HepG2 (cell line): Measurements from ENCODE around the gene SLC13A1. TPM values are rescaled to one million over a fixed set of nuclear protein-coding genes. Genes with fewer than 3 reads are reported as not detected.

Source experiments
- ATAC-seq: fragments of 200-7000 bp; cut with Tn5 transposase; 3 replicates; pipeline ENCODE4 v1.9.1; 2020; ENCODE audit warnings: mild to moderate bottlenecking, moderate library complexity
- BruUV-seq: library from RNA; stranded (reverse); fragments of 400-500 nt; replicated peaks from 2 replicates; lab custom pipeline; 2021; lab: Mats Ljungman, UMichigan
- CTCF ChIA-PET: fragments of 300-600 bp; formaldehyde crosslinking; extraction: SDS; loops from one replicate; lab custom pipeline; 2021; ENCODE audit warnings: low total read pairs, inconsistent platforms, low intra/inter-chr PET ratio; lab: Yijun Ruan, JAX
- POLR2A ChIA-PET: fragments of 350-600 bp; sonication (Branson Sonifier 250); formaldehyde crosslinking; loops from one replicate; lab custom pipeline; 2020; ENCODE audit warnings: antibody characterized with exemption, inconsistent platforms; lab: Yijun Ruan, JAX
- DNase-seq: peaks from one replicate; pipeline ENCODE4 v3.0.0-alpha.2; 2015; ENCODE audit warnings: low spot score
- FAIRE-seq: peaks from 3 replicates; lab custom pipeline; 2011; peaks lifted over from hg19 to GRCh38; lab: Jason Lieb, UNC
- H2AFZ ChIP-seq: one replicate; pipeline ENCODE4 v1.6.1; 2011; ENCODE audit warnings: low read length, inconsistent platforms
- H3K27ac ChIP-seq: fragments of 300-600 bp; 3 replicates; pipeline ENCODE4 v1.8.0; 2011; ENCODE audit warnings: mixed run types, mild to moderate bottlenecking, mixed read lengths, low read length, inconsistent platforms; ENCODE audit not compliant: insufficient read depth; ENCODE audit errors: extremely low read length
- H3K27me3 ChIP-seq, 2 experiments: fragments of 200-600 bp in 1 of 2; 2 replicates in 1 of 2; 3 replicates in 1 of 2; pipeline versions ENCODE4 v1.6.0 to v1.8.0; 2011; ENCODE audit warnings: low read length in 2 of 2, mild to moderate bottlenecking in 2 of 2, moderate library complexity in 2 of 2, inconsistent platforms in 1 of 2; ENCODE audit not compliant: insufficient read depth in 2 of 2, control insufficient read depth in 1 of 2
- H3K36me3 ChIP-seq, 2 experiments: fragments of 200-600 bp in 1 of 2; replicated peaks in 1 of 2; 2 replicates in 1 of 2; 3 replicates in 1 of 2; pipeline versions ENCODE4 v1.5.1 to v1.8.0; 2011; ENCODE audit warnings: low read length in 2 of 2, inconsistent platforms in 1 of 2; ENCODE audit not compliant: insufficient read depth in 2 of 2, control insufficient read depth in 1 of 2
- H3K4me1 ChIP-seq: 2 replicates; pipeline ENCODE4 v1.5.1; 2012; ENCODE audit warnings: low read length, inconsistent platforms; ENCODE audit not compliant: insufficient read depth
- H3K4me2 ChIP-seq: 2 replicates; pipeline ENCODE4 v1.6.0; 2011; ENCODE audit warnings: low read depth, low read length, inconsistent platforms
- H3K4me3 ChIP-seq, 3 experiments: fragments of 200-600 bp in 1 of 3; sonication (generic), shearing (Covaris generic) in 1 of 3; replicated peaks in 1 of 3; 2 replicates each; pipeline ENCODE4 v1.5.1; 2011 to 2016; ENCODE audit warnings: low read length in 3 of 3, inconsistent platforms in 2 of 3, low read depth in 2 of 3, mild to moderate bottlenecking in 2 of 3, control low read depth in 1 of 3, mixed read lengths in 1 of 3; ENCODE audit not compliant: insufficient read depth in 1 of 3
- H3K79me2 ChIP-seq: one replicate; pipeline ENCODE4 v1.6.1; 2011; ENCODE audit warnings: low read length, inconsistent platforms; ENCODE audit not compliant: insufficient read depth
- H3K9ac ChIP-seq: 2 replicates; pipeline ENCODE4 v1.6.0; 2011; ENCODE audit warnings: mild to moderate bottlenecking, low read depth, low read length, inconsistent platforms; ENCODE audit not compliant: insufficient read depth
- H3K9me3 ChIP-seq: 2 replicates; pipeline ENCODE4 v1.5.1; 2012; ENCODE audit warnings: mild to moderate bottlenecking, low read length
- H4K20me1 ChIP-seq: 2 replicates; pipeline ENCODE4 v1.6.0; 2011; ENCODE audit warnings: inconsistent platforms, mild to moderate bottlenecking, low read length, moderate library complexity; ENCODE audit not compliant: insufficient read depth
- ARNTL ChIP-seq: sonication (generic); formaldehyde crosslinking; IDR thresholded peaks from 2 replicates; pipeline ENCODE4 v1.4.0; 2020; ENCODE audit warnings: mild to moderate bottlenecking, missing genetic modification reagents
- BORCS8-MEF2B ChIP-seq: sonication (generic); formaldehyde crosslinking; IDR thresholded peaks from 2 replicates; pipeline ENCODE4 v1.8.0; 2022; ENCODE audit warnings: mild to moderate bottlenecking, missing genetic modification reagents
- ELF1 ChIP-seq: sonication (generic); formaldehyde crosslinking; IDR thresholded peaks from 2 replicates; pipeline ENCODE4 v1.4.0; 2020; ENCODE audit warnings: missing genetic modification reagents
- HOXD1 ChIP-seq: sonication (generic); formaldehyde crosslinking; IDR thresholded peaks from 2 replicates; pipeline ENCODE4 v1.5.0; 2020; ENCODE audit warnings: missing genetic modification reagents
- KLF13 ChIP-seq: sonication (generic); formaldehyde crosslinking; IDR thresholded peaks from 2 replicates; pipeline ENCODE4 v1.4.0; 2020; ENCODE audit warnings: mild to moderate bottlenecking, missing genetic modification reagents
- MBD4 ChIP-seq: IDR thresholded peaks from 2 replicates; pipeline ENCODE4 v1.6.1; 2012; ENCODE audit warnings: low read length, inconsistent platforms, borderline replicate concordance
- NFIC ChIP-seq: IDR thresholded peaks from 2 replicates; pipeline ENCODE4 v1.6.1; 2012; ENCODE audit warnings: mild to moderate bottlenecking, low read length, inconsistent platforms
- SOX13 ChIP-seq, 3 experiments: fragments of 450-650 bp in 1 of 3; sonication (generic) in 1 of 3; formaldehyde crosslinking in 1 of 3; IDR thresholded peaks in 2 of 3; conservative IDR thresholded peaks in 1 of 3; 2 replicates each; pipeline versions ENCODE4 v1.5.0 to v1.6.1; 2016 to 2020; ENCODE audit warnings: antibody characterized with exemption in 1 of 3, mild to moderate bottlenecking in 1 of 3, missing compliant biosample characterization in 1 of 3, missing genetic modification reagents in 1 of 3, moderate library complexity in 1 of 3
- TAF1 ChIP-seq: sonication (generic); formaldehyde crosslinking; IDR thresholded peaks from 2 replicates; pipeline ENCODE4 v1.4.0; 2020; ENCODE audit warnings: missing genetic modification reagents
- YEATS4 ChIP-seq: sonication (generic); formaldehyde crosslinking; IDR thresholded peaks from 2 replicates; pipeline ENCODE4 v1.4.0; 2020; ENCODE audit warnings: missing genetic modification reagents, borderline replicate concordance
- ZBTB38 ChIP-seq: sonication (generic); formaldehyde crosslinking; IDR thresholded peaks from 2 replicates; pipeline ENCODE4 v1.5.1; 2020; ENCODE audit warnings: mild to moderate bottlenecking, missing genetic modification reagents
- ZBTB7A ChIP-seq: sonication (generic); formaldehyde crosslinking; IDR thresholded peaks from 2 replicates; pipeline ENCODE4 v1.8.0; 2022; ENCODE audit warnings: mild to moderate bottlenecking, missing genetic modification reagents
- ZNF335 ChIP-seq: sonication (generic); formaldehyde crosslinking; IDR thresholded peaks from 2 replicates; pipeline ENCODE4 v1.4.0; 2020; ENCODE audit warnings: missing genetic modification reagents
- ZNF367 ChIP-seq: sonication (generic); formaldehyde crosslinking; IDR thresholded peaks from 2 replicates; pipeline ENCODE4 v1.4.0; 2020; ENCODE audit warnings: missing genetic modification reagents, borderline replicate concordance
- ZNF572 ChIP-seq: sonication (generic); formaldehyde crosslinking; IDR thresholded peaks from 2 replicates; pipeline ENCODE4 v1.5.1; 2020; ENCODE audit warnings: mild to moderate bottlenecking, missing genetic modification reagents
- ZNF616 ChIP-seq: sonication (generic); formaldehyde crosslinking; IDR thresholded peaks from 2 replicates; pipeline ENCODE4 v1.5.0; 2020; ENCODE audit warnings: low read depth, mild to moderate bottlenecking, missing genetic modification reagents
- ZNF672 ChIP-seq: sonication (generic); formaldehyde crosslinking; IDR thresholded peaks from 2 replicates; pipeline ENCODE4 v1.8.1; 2022; ENCODE audit warnings: missing genetic modification reagents
- ZNF781 ChIP-seq: sonication (generic); formaldehyde crosslinking; IDR thresholded peaks from 2 replicates; pipeline ENCODE4 v1.5.1; 2020; ENCODE audit warnings: borderline replicate concordance, mild to moderate bottlenecking, missing genetic modification reagents; ENCODE audit errors: not compliant biosample characterization
- ZNF841 ChIP-seq: sonication (generic); formaldehyde crosslinking; IDR thresholded peaks from 2 replicates; pipeline ENCODE4 v1.8.1; 2023; ENCODE audit warnings: missing genetic modification reagents, borderline replicate concordance
- WGBS: methylation state at CpG from one replicate; pipeline ENCODE4 v1.1.6; 2017; ENCODE audit warnings: low lambda C conversion rate; 5-methylcytosine and 5-hydroxymethylcytosine counted together
- in situ Hi-C: cut with HindIII; loops from 2 replicates; pipeline ENCODE4 v1.10.0; 2017; ENCODE audit warnings: low pct_unique_long_range_greater_than_20kb; ENCODE audit not compliant: extremely low pct_ligation_motif_present
- intact Hi-C: fragments of 100-400 bp; cut with micrococcal nuclease; formaldehyde crosslinking; loops from one replicate; pipeline ENCODE4 v1.10.0; 2022; ENCODE audit not compliant: unreplicated experiment
- polyA plus RNA-seq, 8 experiments: library from polyadenylated mRNA; depleted of rRNA in 3 of 8; stranded (reverse) in 7 of 8; unstranded in 1 of 8; fragments of >200 nt; fragmentation: Illumina TruSeq in 4 of 8; extraction: Trizol in 4 of 8; gene quantifications; 2 replicates each; pipeline versions ENCODE4 v1.2.1 to v1.2.3, GENCODE V29; 2011 to 2016; ENCODE audit warnings: low read depth in 4 of 8, missing spikeins in 1 of 8, mixed read lengths in 1 of 8; ENCODE audit not compliant: insufficient read depth in 1 of 8
- total RNA-seq, 5 experiments: library from RNA; depleted of rRNA; stranded (reverse); fragments of >200 nt; fragmentation: Illumina TruSeq; extraction: Trizol; gene quantifications; 2 replicates each; pipeline ENCODE4 v1.2.3, GENCODE V29; 2016; ENCODE audit warnings: low read depth in 1 of 5
- TF ChIP-seq, protein P1 (sequence below): IDR thresholded peaks from 2 replicates; pipeline ENCODE4 v1.6.1; 2018; ENCODE audit warnings: missing genetic modification reagents

SLC13A1 gene
- total and polyA plus RNA-seq, 2 of the 13 experiments (the other 11 are each of a cell fraction or from before 2014, with no cell fraction given) = not detected

DNA sequence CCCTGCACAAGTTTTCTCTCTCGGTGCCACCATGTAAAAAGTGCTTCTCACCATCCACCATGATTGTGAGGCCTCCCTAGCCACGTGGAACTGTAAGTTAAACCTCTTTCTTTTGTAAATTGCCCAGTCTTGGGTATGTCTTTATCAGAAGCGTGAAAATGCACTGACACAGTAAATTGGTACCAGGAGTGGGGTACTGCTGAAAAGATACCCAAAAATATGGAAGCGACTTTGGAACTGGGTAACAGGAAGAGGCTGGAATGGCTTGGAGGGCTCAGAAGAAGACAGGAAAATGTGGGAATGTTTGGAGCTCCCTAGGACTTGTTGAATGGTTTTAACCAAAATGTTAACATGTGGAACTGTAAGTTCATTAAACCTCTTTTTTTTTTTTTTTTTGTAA is 15.6 kb upstream of the SLC13A1 start:
- no peak for ATAC-seq
- H3K27me3 ChIP-seq = no peaks in the 10 kb centered on the region; a peak in 1 of 5 replicates

DNA sequence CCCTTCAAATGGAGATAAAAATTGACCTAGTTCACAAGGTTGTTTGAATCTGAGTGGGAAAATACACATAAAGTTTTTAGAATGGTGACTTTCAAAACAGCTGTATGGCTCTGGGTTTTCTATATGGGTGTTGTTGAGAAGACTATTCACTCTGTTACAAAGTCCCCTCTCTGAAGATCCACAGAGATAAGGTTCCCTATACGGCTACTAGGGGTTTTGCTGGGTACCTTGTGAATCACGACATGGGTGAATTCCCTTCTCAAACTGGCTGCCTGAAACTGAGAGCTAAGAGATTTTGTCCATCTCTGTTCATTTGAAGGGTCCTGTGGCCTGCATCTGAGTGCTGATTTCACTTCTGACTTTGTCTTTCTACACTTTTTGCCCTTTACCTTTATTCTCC is 11.8 kb upstream of the SLC13A1 start:
- Histone ChIP-seq H3K79me2 (no peaks in the 10 kb centered on the region), H3K4me1 (no peaks in the 10 kb centered on the region), H3K4me3 (no peak overlapping the region), H2AFZ (no peak overlapping the region), H3K9ac (no peak overlapping the region), H3K9me3 (peaks cover 17% of the 10 kb centered on the region), H3K27ac (no peak overlapping the region), H3K36me3 (no peaks in the 10 kb centered on the region), H3K27me3 (no peaks in the 10 kb centered on the region; a peak in 1 of 5 replicates), H3K4me2 (no peak overlapping the region), H4K20me1 (no peaks in the 10 kb centered on the region)
- no peak for TF ChIP-seq ZNF616 (CRISPR knock-in tag)
- TF ChIP-seq ZNF572 (CRISPR knock-in tag) = no peak
- TF ChIP-seq NFIC = no peak
- TF ChIP-seq ZBTB38 (CRISPR knock-in tag) = no peak
- TF ChIP-seq TAF1 (CRISPR knock-in tag) = no peak
- no peak for TF ChIP-seq ELF1
- TF ChIP-seq, protein P1, sequence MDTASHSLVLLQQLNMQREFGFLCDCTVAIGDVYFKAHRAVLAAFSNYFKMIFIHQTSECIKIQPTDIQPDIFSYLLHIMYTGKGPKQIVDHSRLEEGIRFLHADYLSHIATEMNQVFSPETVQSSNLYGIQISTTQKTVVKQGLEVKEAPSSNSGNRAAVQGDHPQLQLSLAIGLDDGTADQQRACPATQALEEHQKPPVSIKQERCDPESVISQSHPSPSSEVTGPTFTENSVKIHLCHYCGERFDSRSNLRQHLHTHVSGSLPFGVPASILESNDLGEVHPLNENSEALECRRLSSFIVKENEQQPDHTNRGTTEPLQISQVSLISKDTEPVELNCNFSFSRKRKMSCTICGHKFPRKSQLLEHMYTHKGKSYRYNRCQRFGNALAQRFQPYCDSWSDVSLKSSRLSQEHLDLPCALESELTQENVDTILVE = no peak
- TF ChIP-seq HOXD1 (CRISPR knock-in tag) = no peak
- TF ChIP-seq ZNF335 (CRISPR knock-in tag) = no peak
- no peak for TF ChIP-seq ZNF841 (CRISPR knock-in tag)
- no peak for TF ChIP-seq ARNTL
- TF ChIP-seq ZNF367 (CRISPR knock-in tag) = no peak
- no peak for TF ChIP-seq BORCS8-MEF2B
- TF ChIP-seq MBD4 = no peak
- ATAC-seq (no peak), FAIRE-seq (no peak), DNase-seq (no peak)
- POLR2A ChIA-PET = no interaction called here
- BruUV-seq = no TSS peak
- WGBS = 4% methylated on average over 2 of the region's 2 CpGs
- in situ Hi-C loops = no loop called here
- CTCF ChIA-PET = no interaction called here
- intact Hi-C loops = no loop called here

More for the DNA sequence above, 15.6 kb upstream of the SLC13A1 start:
- intact Hi-C loops = no loop called here
- DNase-seq (no peak), FAIRE-seq (no peak)
- TF ChIP-seq YEATS4 (CRISPR knock-in tag) (no peak), ZNF781 (CRISPR knock-in tag) (no peak), ZNF672 (CRISPR knock-in tag) (no peak), KLF13 (no peak), ZBTB7A (CRISPR knock-in tag) (no peak), SOX13 (IDR thresholded peaks at IDR 0.05) (no peak), SOX13 (CRISPR knock-in tag; conservative IDR thresholded peaks at IDR 0.05 in 1 of 2, IDR thresholded peaks at IDR 0.05 in 1 of 2) (no peak)
- H3K9me3 ChIP-seq = peaks cover 17% of the 10 kb centered on the region
- H4K20me1 ChIP-seq = no peaks in the 10 kb centered on the region
- no TSS peak for BruUV-seq
- H3K4me2 ChIP-seq = no peak overlapping the region
- no peak overlapping the region for H3K4me3 ChIP-seq
- no peak overlapping the region for H2AFZ ChIP-seq
- ChIA-PET POLR2A (no interaction called here), CTCF (no interaction called here)
- H3K36me3 ChIP-seq = no peaks in the 10 kb centered on the region
- no peaks in the 10 kb centered on the region for H3K79me2 ChIP-seq
- no peaks in the 10 kb centered on the region for H3K4me1 ChIP-seq
- in situ Hi-C loops = no loop called here
- H3K27ac ChIP-seq = no peak overlapping the region
- WGBS = 16% methylated on average over 4 of the region's 4 CpGs
- no peak overlapping the region for H3K9ac ChIP-seq
